Vagina (tissue), 2 donors: ENCODE data around the gene STAMBP. TPM values are rescaled to one million over a fixed set of nuclear protein-coding genes. Genes with fewer than 3 reads are reported as not detected.

ENCODE experiments used
- DNase-seq, 2 donors: peaks; one replicate each; pipeline ENCODE4 v3.0.0-alpha.2; 2017; ENCODE audit errors: extremely low spot score in 2 of 2
- H3K27ac ChIP-seq: fragments of 200-600 bp; sonication (generic); one replicate; pipeline ENCODE4 v1.5.1; 2019
- H3K27me3 ChIP-seq: fragments of 200-600 bp; sonication (generic); one replicate; pipeline ENCODE4 v1.5.1; 2019
- H3K36me3 ChIP-seq, 2 donors: fragments of 200-600 bp; sonication (generic); one replicate each; pipeline ENCODE4 v1.5.1; 2017 to 2019
- H3K4me1 ChIP-seq: fragments of 200-600 bp; sonication (generic); one replicate; pipeline ENCODE4 v1.5.1; 2019
- H3K4me3 ChIP-seq, 2 donors: fragments of 200-600 bp; sonication (generic); 1 replicate in 1 of 2; 2 replicates in 1 of 2; pipeline ENCODE4 v1.5.1; 2016 to 2019
- H3K9me3 ChIP-seq: fragments of 200-600 bp; sonication (generic); one replicate; pipeline ENCODE4 v1.5.1; 2019
- CTCF ChIP-seq, 3 experiments: fragments of 450-650 bp in 2 of 3; fragments of 200-600 bp in 1 of 3; sonication (generic) in 1 of 3; IDR thresholded peaks; one replicate each; pipeline ENCODE4 v1.5.1; 2017 to 2019; ENCODE audit warnings: antibody characterized with exemption in 3 of 3, mild to moderate bottlenecking in 2 of 3, moderate library complexity in 2 of 3
- POLR2A ChIP-seq, 2 donors: fragments of 450-650 bp; IDR thresholded peaks; one replicate each; pipeline ENCODE4 v1.6.1; 2017; ENCODE audit warnings: antibody characterized with exemption in 2 of 2, mild to moderate bottlenecking in 2 of 2, moderate library complexity in 2 of 2
- POLR2AphosphoS5 ChIP-seq, 2 donors: sonication (generic); formaldehyde crosslinking; IDR thresholded peaks; one replicate each; pipeline ENCODE4 v1.9.0; 2017; ENCODE audit warnings: antibody characterized with exemption in 2 of 2, mild to moderate bottlenecking in 2 of 2, low read depth in 1 of 2; ENCODE audit not compliant: insufficient read depth in 1 of 2
- intact Hi-C: fragments of 100-400 bp; cut with DNase I; formaldehyde crosslinking; loops from one replicate; pipeline ENCODE4 v1.15.1; 2023
- total RNA-seq: library from RNA; depleted of rRNA; stranded (reverse); fragments of >200 nt; gene quantifications from one replicate; pipeline ENCODE4 v1.2.3, GENCODE V29; 2016

STAMBP gene
- total RNA-seq, 1 donor from 2014 or later, result 30.4 TPM

GRCh38 chr2:73822276-73822675 is 6.5 kb upstream of the STAMBP start:
- intact Hi-C loops, result loop anchor here (10.0 kb wide), 2 partner anchors 323 to 513 kb away; partner anchors contain the start of gene BOLA3
- Histone ChIP-seq H3K4me1 (no peaks in the 10 kb centered on the region), H3K36me3 (no peaks in the 10 kb centered on the region), H3K9me3 (no peaks in the 10 kb centered on the region), H3K4me3 (no peak overlapping the region), H3K27me3 (no peaks in the 10 kb centered on the region), H3K27ac (no peak overlapping the region)
- no peak for DNase-seq
- no peak for TF ChIP-seq POLR2A (IDR thresholded peaks at IDR 0.05)
- TF ChIP-seq CTCF (IDR thresholded peaks at IDR 0.05), result no peak
- TF ChIP-seq POLR2AphosphoS5 (IDR thresholded peaks at IDR 0.05; ENCODE audit: insufficient read depth in 1 of 2, low read depth in 1 of 2), result no peak

GRCh38 chr2:73822991-73823390 is 5.8 kb upstream of the STAMBP start:
- H3K4me1 ChIP-seq, result peaks cover 3% of the 10 kb centered on the region
- peak in 1 of 2 donors; percentile 25 for DNase-seq
- H3K27ac ChIP-seq, result no peak overlapping the region
- no peaks in the 10 kb centered on the region for H3K9me3 ChIP-seq
- H3K4me3 ChIP-seq, result no peak overlapping the region
- no peaks in the 10 kb centered on the region for H3K36me3 ChIP-seq
- intact Hi-C loops, result loop anchor here (10.0 kb wide), 2 partner anchors 322 to 512 kb away; partner anchors contain the start of gene BOLA3
- H3K27me3 ChIP-seq, result no peaks in the 10 kb centered on the region
- TF ChIP-seq CTCF (IDR thresholded peaks at IDR 0.05) (no peak), POLR2A (IDR thresholded peaks at IDR 0.05) (no peak), POLR2AphosphoS5 (IDR thresholded peaks at IDR 0.05; ENCODE audit: insufficient read depth in 1 of 2, low read depth in 1 of 2) (no peak)

- Histone ChIP-seq H3K9me3 (no peaks in the 10 kb centered on the region), H3K27ac (no peak overlapping the region), H3K36me3 (no peaks in the 10 kb centered on the region), H3K27me3 (no peaks in the 10 kb centered on the region), H3K4me3 (no peak overlapping the region), H3K4me1 (peaks cover 8% of the 10 kb centered on the region)
- TF ChIP-seq CTCF (IDR thresholded peaks at IDR 0.05) (no peak), POLR2A (IDR thresholded peaks at IDR 0.05) (no peak), POLR2AphosphoS5 (IDR thresholded peaks at IDR 0.05; ENCODE audit: insufficient read depth in 1 of 2, low read depth in 1 of 2) (no peak)
- DNase-seq, result no peak
- intact Hi-C loops, result loop anchor here (10.0 kb wide), 2 partner anchors 321 to 511 kb away; partner anchors contain the start of gene BOLA3
Observed at GRCh38 chr2:73823416-73823815, 5.3 kb upstream of the STAMBP start.

- TF ChIP-seq POLR2AphosphoS5 (IDR thresholded peaks at IDR 0.05; ENCODE audit: insufficient read depth in 1 of 2, low read depth in 1 of 2) (peak in 1 of 2 donors; percentile 44), CTCF (IDR thresholded peaks at IDR 0.05) (peak; percentile 77 to 81 (median 78)), POLR2A (IDR thresholded peaks at IDR 0.05) (no peak)
- no peak overlapping the region for H3K27ac ChIP-seq
- H3K9me3 ChIP-seq, result no peaks in the 10 kb centered on the region
- peaks cover 8% of the 10 kb centered on the region for H3K4me1 ChIP-seq
- no peaks in the 10 kb centered on the region for H3K36me3 ChIP-seq
- no peak for DNase-seq
- intact Hi-C loops, result loop anchor here (10.0 kb wide), 2 partner anchors 321 to 511 kb away; partner anchors contain the start of gene BOLA3
- no peaks in the 10 kb centered on the region for H3K27me3 ChIP-seq
- H3K4me3 ChIP-seq, result no peak overlapping the region
Observed at GRCh38 chr2:73823916-73824523, 4.7 kb upstream of the STAMBP start.

GRCh38 chr2:73825408-73825807 is 3.4 kb upstream of the STAMBP start:
- Histone ChIP-seq H3K36me3 (no peaks in the 10 kb centered on the region), H3K4me3 (no peak overlapping the region), H3K9me3 (no peaks in the 10 kb centered on the region), H3K27ac (no peak overlapping the region), H3K4me1 (peaks cover 19% of the 10 kb centered on the region), H3K27me3 (no peaks in the 10 kb centered on the region)
- TF ChIP-seq CTCF (IDR thresholded peaks at IDR 0.05) (no peak), POLR2AphosphoS5 (IDR thresholded peaks at IDR 0.05; ENCODE audit: insufficient read depth in 1 of 2, low read depth in 1 of 2) (no peak), POLR2A (IDR thresholded peaks at IDR 0.05) (no peak)
- intact Hi-C loops, result loop anchor here (10.0 kb wide), 2 partner anchors 319 to 509 kb away; partner anchors contain the start of gene BOLA3
- DNase-seq, result peak in 1 of 2 donors; percentile 11
